Activated T-cell treated with anti-CD3 and anti-CD28 coated beads, Interleukin-2, amount 50 U/mL, for 24 hours (primary cell): ENCODE results near the gene TERT.
"Not testable (repeated sequence)": the region's sequence is repeated elsewhere in the genome, so short reads cannot be mapped to it uniquely, and the experiment has no call there.

ENCODE experiments used
- DNase-seq: peaks from one replicate; pipeline ENCODE4 v3.0.0-alpha.2; 2020
- H3K27ac Mint-ChIP-seq: 2 replicates; pipeline ENCODE4 v1.8.0; 2020; ENCODE audit warnings: mild to moderate bottlenecking, mixed read lengths
- H3K27me3 Mint-ChIP-seq: 2 replicates; pipeline ENCODE4 v1.8.0; 2020; ENCODE audit warnings: mixed read lengths
- H3K36me3 Mint-ChIP-seq: 2 replicates; pipeline ENCODE4 v1.8.0; 2020; ENCODE audit warnings: low read depth, mixed read lengths
- H3K4me1 Mint-ChIP-seq: 2 replicates; pipeline ENCODE4 v1.8.0; 2020; ENCODE audit warnings: low read depth, mixed read lengths
- H3K4me3 Mint-ChIP-seq: 2 replicates; pipeline ENCODE4 v1.8.0; 2020; ENCODE audit warnings: mild to moderate bottlenecking, moderate library complexity, mixed read lengths
- H3K9me3 Mint-ChIP-seq: 2 replicates; pipeline ENCODE4 v1.8.0; 2020; ENCODE audit warnings: mixed read lengths

TERT gene

GRCh38 chr5:1298723-1299510 lies 4.0 kb upstream of the TERT start:
- H3K27ac Mint-ChIP-seq = no peak overlapping the region
- DNase-seq = peak; percentile 15
- H3K4me3 Mint-ChIP-seq = no peak overlapping the region
- no peaks in the 10 kb centered on the region for H3K36me3 Mint-ChIP-seq
- H3K4me1 Mint-ChIP-seq = peaks cover 2% of the 10 kb centered on the region
- H3K27me3 Mint-ChIP-seq = no peaks in the 10 kb centered on the region
- H3K9me3 Mint-ChIP-seq = no peaks in the 10 kb centered on the region

DNA sequence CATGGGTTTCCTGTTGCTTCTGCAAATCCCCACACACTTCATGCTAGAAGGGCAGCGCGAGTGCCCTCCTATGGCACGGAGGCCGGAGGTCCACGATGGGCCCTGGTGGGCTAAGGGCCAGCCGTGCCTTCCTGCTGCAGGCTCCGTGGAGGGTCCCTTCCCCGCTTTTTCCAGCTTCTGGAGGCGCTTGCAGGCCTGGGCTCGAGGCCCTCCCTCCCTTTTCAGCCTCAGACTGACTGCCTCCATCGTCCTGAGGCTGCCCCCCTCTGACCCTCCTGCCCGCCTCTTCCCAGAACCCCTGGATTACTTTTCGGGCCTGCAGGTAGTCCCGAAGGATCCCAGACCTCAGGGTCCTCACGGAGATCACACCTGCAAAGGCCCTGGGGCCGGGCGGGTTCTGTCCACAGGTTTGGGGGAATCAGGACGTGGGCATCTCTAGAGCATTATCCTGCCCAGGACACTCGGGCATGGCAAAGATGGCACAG lies 3.2 kb upstream of the TERT start:
- Mint-ChIP-seq H3K4me3 (no peak overlapping the region), H3K27me3 (no peaks in the 10 kb centered on the region), H3K36me3 (peaks cover 1% of the 10 kb centered on the region)

DNA sequence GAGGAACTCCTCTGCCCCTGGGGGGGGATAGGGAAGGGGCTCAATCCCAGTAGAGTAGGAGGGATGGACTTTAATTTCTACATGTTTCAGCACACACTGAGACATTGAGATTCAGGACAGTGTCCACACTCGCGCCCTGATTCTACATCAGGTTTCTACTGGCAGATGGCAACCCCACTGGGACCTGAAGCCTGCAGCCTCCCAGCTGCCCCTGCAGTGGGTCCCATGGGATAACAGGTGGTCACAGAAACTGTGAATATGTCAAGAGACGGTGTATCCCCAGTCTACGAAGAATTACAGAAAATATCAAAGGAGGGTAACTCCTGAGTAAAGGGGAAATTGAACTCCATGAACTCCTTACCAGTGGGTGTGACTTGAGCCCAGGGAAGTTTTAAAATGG lies 2.4 kb upstream of the TERT start:
- no peak overlapping the region for H3K4me3 Mint-ChIP-seq
- peaks cover 2% of the 10 kb centered on the region for H3K27me3 Mint-ChIP-seq
- no peak overlapping the region for H3K27ac Mint-ChIP-seq
- H3K9me3 Mint-ChIP-seq = no peaks in the 10 kb centered on the region
- H3K4me1 Mint-ChIP-seq = peaks cover 10% of the 10 kb centered on the region
- DNase-seq = no peak
- H3K36me3 Mint-ChIP-seq = peaks cover 4% of the 10 kb centered on the region

More for the DNA sequence above, 3.2 kb upstream of the TERT start:
- no peaks in the 10 kb centered on the region for H3K9me3 Mint-ChIP-seq
- H3K4me1 Mint-ChIP-seq = peaks cover 6% of the 10 kb centered on the region
- no peak overlapping the region for H3K27ac Mint-ChIP-seq
- peak; percentile 12 for DNase-seq

GRCh38 chr5:1295650-1296037 lies 776 bp upstream of the TERT start:
- no peak for DNase-seq
- peaks cover 16% of the 10 kb centered on the region for H3K4me1 Mint-ChIP-seq
- H3K9me3 Mint-ChIP-seq = no peaks in the 10 kb centered on the region
- H3K4me3 Mint-ChIP-seq = peak overlapping the region; percentile 64
- peak overlapping the region; percentile 44 for H3K27ac Mint-ChIP-seq
- peaks cover 2% of the 10 kb centered on the region for H3K27me3 Mint-ChIP-seq
- H3K36me3 Mint-ChIP-seq = peaks cover 12% of the 10 kb centered on the region

GRCh38 chr5:1294206-1294834 lies 548 bp downstream of the TERT start:
- H3K9me3 Mint-ChIP-seq = no peaks in the 10 kb centered on the region
- no peak for DNase-seq
- H3K27me3 Mint-ChIP-seq = peaks cover 2% of the 10 kb centered on the region
- peak overlapping the region; percentile 64 for H3K4me3 Mint-ChIP-seq
- H3K4me1 Mint-ChIP-seq = peaks cover 16% of the 10 kb centered on the region
- no peak overlapping the region for H3K27ac Mint-ChIP-seq
- H3K36me3 Mint-ChIP-seq = peaks cover 12% of the 10 kb centered on the region

GRCh38 chr5:1293416-1294205 lies 1.3 kb downstream of the TERT start:
- peak overlapping the region; percentile 37 for H3K27ac Mint-ChIP-seq
- peaks cover 15% of the 10 kb centered on the region for H3K36me3 Mint-ChIP-seq
- H3K4me1 Mint-ChIP-seq = peaks cover 16% of the 10 kb centered on the region
- peaks cover 2% of the 10 kb centered on the region for H3K27me3 Mint-ChIP-seq
- H3K4me3 Mint-ChIP-seq = peak overlapping the region; percentile 56
- H3K9me3 Mint-ChIP-seq = no peaks in the 10 kb centered on the region
- peak; percentile 27 for DNase-seq

DNA sequence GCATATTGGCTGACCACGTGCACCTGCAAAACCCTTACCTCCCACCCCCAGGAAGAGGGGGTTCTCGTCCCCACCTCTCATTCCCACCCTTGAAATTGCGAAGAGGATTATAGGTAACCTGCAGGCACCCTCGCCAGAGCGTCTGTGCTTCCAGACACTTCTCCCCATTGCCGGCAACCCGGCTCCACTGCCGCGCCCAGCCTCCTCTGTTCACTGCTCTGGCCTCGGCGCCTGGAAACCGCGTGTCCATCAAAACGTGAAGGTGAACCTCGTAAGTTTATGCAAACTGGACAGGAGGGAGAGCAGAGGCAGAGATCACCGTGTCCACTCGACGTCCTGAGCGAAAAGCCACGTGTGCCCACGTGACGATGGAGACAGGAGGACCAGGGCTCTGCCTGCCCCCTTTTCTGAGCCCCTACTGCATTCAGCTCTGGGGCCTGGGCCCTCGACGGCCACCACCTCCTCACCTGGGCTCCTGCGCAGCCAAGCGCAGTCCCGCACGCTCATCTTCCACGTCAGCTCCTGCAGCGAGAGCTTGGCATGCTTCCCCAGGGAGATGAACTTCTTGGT lies 1.9 kb downstream of the TERT start:
- H3K4me3 Mint-ChIP-seq = peak overlapping the region; percentile 4
- peaks cover 22% of the 10 kb centered on the region for H3K36me3 Mint-ChIP-seq
- H3K9me3 Mint-ChIP-seq = no peaks in the 10 kb centered on the region
- H3K4me1 Mint-ChIP-seq = peaks cover 16% of the 10 kb centered on the region
- H3K27me3 Mint-ChIP-seq = peaks cover 2% of the 10 kb centered on the region
- no peak overlapping the region for H3K27ac Mint-ChIP-seq
- peak; percentile 25 for DNase-seq

GRCh38 chr5:1292139-1292538 lies 2.7 kb downstream of the TERT start:
- peaks cover 2% of the 10 kb centered on the region for H3K27me3 Mint-ChIP-seq
- H3K4me1 Mint-ChIP-seq = peaks cover 16% of the 10 kb centered on the region
- H3K27ac Mint-ChIP-seq = no peak overlapping the region
- peak; percentile 25 for DNase-seq
- peaks cover 23% of the 10 kb centered on the region for H3K36me3 Mint-ChIP-seq
- no peaks in the 10 kb centered on the region for H3K9me3 Mint-ChIP-seq
- H3K4me3 Mint-ChIP-seq = no peak overlapping the region

- H3K27me3 Mint-ChIP-seq = peaks cover 2% of the 10 kb centered on the region
These were observed 3.2 kb downstream of the TERT start for GRCh38 chr5:1291611-1292080.

DNA sequence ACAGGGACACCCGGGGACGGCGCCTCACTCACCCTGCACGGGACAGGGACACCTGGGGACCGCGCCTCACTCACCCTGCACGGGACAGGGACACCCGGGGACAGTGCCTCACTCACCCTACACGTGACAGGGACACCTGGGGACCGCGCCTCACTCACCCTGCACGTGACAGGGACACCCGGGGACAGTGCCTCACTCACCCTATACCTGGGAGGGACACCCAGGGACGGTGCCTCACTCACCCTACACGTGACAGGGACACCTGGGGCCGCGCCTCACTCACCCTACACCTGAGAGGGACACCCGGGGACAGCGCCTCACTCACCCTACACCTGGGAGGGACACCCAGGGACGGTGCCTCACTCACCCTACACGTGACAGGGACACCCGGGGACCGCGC lies 3.9 kb downstream of the TERT start:
- Mint-ChIP-seq H3K36me3 (peaks cover 31% of the 10 kb centered on the region), H3K4me1 (peaks cover 16% of the 10 kb centered on the region)
- not testable (repeated sequence) for H3K27ac Mint-ChIP-seq, H3K27me3 Mint-ChIP-seq, H3K4me3 Mint-ChIP-seq, H3K9me3 Mint-ChIP-seq
- DNase-seq = peak; percentile 23

More at GRCh38 chr5:1291611-1292080, 3.2 kb downstream of the TERT start:
- no peak overlapping the region for H3K27ac Mint-ChIP-seq
- peak; percentile 20 for DNase-seq
- H3K9me3 Mint-ChIP-seq = no peaks in the 10 kb centered on the region
- peaks cover 26% of the 10 kb centered on the region for H3K36me3 Mint-ChIP-seq
- H3K4me3 Mint-ChIP-seq = no peak overlapping the region
- peaks cover 16% of the 10 kb centered on the region for H3K4me1 Mint-ChIP-seq

DNA sequence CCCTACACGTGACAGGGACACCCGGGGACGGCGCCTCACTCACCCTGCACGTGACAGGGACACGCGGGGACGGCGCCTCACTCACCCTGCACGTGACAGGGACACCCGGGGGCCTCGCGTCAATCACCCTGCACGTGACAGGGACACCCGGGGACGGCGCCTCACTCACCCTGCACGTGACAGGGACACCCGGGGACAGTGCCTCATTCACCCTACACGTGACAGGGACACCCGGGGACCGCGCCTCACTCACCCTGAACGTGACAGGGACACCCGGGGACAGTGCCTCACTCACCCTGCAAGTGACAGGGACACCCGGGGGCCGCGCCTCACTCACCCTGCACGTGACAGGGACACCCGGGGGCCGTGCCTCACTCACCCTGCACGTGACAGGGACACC lies 5.3 kb downstream of the TERT start:
- not testable (repeated sequence) for H3K4me3 Mint-ChIP-seq, H3K27ac Mint-ChIP-seq, H3K27me3 Mint-ChIP-seq, H3K9me3 Mint-ChIP-seq
- DNase-seq = peak; percentile 16
- peaks cover 14% of the 10 kb centered on the region for H3K4me1 Mint-ChIP-seq
- peaks cover 33% of the 10 kb centered on the region for H3K36me3 Mint-ChIP-seq

DNA sequence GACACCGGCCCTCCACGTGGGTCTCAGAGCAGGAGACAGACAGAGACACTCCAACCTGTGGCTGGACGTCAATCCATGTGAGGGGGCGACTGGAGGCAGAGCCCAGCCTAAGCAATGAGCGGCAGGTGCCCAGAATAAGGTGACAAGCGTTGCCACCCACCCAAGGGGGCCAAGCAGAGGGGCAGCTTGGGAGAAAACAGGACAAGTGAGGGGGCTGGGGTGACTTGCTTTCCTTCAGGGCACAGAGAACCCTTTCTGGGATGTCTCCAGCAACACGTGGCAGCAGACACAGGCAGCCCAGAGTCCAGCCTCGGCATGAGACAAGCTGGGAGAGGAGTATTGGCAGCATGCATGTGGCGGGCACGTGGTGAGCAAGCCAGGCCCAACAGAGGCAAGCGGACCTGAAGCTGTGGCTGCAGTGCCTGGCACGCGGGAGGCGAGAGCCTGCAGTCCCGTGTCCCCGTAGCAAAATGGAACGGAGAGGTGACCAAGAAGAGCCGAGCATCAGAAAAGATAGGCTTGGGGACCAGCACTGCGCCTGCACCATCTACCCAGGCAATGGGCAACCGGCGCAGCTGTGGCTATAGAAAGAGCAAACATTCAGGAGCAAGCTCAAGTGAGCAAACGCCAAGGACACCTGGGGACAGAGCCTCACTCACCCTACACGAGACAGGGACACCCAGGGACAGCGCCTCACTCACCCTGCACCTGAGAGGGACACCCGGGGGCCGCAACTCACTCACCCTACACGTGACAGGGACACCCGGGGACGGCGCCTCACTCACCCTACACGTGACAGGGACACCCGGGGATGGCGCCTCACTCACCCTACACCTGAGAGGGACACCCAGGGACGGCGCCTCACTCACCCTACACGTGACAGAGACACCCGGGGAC lies 6.2 kb downstream of the TERT start:
- Mint-ChIP-seq H3K27ac (no peak overlapping the region), H3K36me3 (peaks cover 33% of the 10 kb centered on the region), H3K4me3 (no peak overlapping the region), H3K9me3 (no peaks in the 10 kb centered on the region), H3K27me3 (peaks cover 2% of the 10 kb centered on the region), H3K4me1 (peaks cover 14% of the 10 kb centered on the region)
- peak; percentile 19 for DNase-seq

- peak; percentile 14 for DNase-seq
- H3K27me3 Mint-ChIP-seq = no peaks in the 10 kb centered on the region
- no peak overlapping the region for H3K27ac Mint-ChIP-seq
- H3K4me3 Mint-ChIP-seq = no peak overlapping the region
- peaks cover 27% of the 10 kb centered on the region for H3K36me3 Mint-ChIP-seq
- no peaks in the 10 kb centered on the region for H3K9me3 Mint-ChIP-seq
- no peaks in the 10 kb centered on the region for H3K4me1 Mint-ChIP-seq
These were observed 9.0 kb downstream of the TERT start for GRCh38 chr5:1285883-1286291.
